Epithelial cell of esophagus (primary cell): Measurements from ENCODE around the gene MS4A10.

Experiments used
- DNase-seq: peaks from one replicate; pipeline ENCODE4 v3.0.0; 2010; ENCODE audit warnings: low read depth
- H3K4me3 ChIP-seq: 2 replicates; pipeline ENCODE4 v1.5.1; 2011; ENCODE audit warnings: mild to moderate bottlenecking, low read length, control low read depth
- CTCF ChIP-seq: IDR thresholded peaks from 2 replicates; pipeline ENCODE4 v1.5.1; 2011; ENCODE audit warnings: low read depth, mild to moderate bottlenecking, low read length, control low read depth, inconsistent platforms; ENCODE audit not compliant: insufficient read depth; ENCODE audit errors: missing control alignments

The MS4A10 gene

GRCh38 chr11:60842668-60843600 lies 57.8 kb downstream of the MS4A10 start:
- H3K4me3 ChIP-seq, result peak overlapping the region; percentile 64
- peak; percentile 69 for DNase-seq
- TF ChIP-seq CTCF, result no peak

GRCh38 chr11:60844045-60844869 lies 59.1 kb downstream of the MS4A10 start:
- no peak for TF ChIP-seq CTCF
- H3K4me3 ChIP-seq, result peak overlapping the region; percentile 64
- DNase-seq, result peak; percentile 45

- peak; percentile 10 for DNase-seq
- no peak for TF ChIP-seq CTCF
- no peak overlapping the region for H3K4me3 ChIP-seq
These were observed 59.7 kb downstream of the MS4A10 start for GRCh38 chr11:60844870-60845221.

DNA sequence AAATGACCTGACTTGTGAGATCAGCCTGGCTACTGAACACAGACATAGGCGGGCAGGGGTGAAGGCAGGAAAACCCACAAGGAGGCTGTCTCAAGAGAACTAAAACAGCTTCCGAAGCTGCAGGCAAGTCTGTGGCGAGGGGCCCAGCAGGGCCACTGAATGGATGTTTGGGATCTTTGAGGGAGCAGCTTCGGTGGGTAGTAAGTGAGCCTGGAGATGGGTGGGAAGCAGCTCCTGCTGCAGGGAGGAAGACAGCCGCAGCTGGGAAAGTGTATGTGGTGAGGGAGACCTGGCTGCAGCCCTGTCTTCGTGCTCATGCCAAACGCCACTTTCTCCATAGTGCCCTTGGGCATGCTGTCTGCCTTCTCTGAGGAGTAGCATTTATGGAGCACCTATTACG lies 60.2 kb downstream of the MS4A10 start:
- TF ChIP-seq CTCF, result no peak
- DNase-seq, result no peak
- no peak overlapping the region for H3K4me3 ChIP-seq

DNA sequence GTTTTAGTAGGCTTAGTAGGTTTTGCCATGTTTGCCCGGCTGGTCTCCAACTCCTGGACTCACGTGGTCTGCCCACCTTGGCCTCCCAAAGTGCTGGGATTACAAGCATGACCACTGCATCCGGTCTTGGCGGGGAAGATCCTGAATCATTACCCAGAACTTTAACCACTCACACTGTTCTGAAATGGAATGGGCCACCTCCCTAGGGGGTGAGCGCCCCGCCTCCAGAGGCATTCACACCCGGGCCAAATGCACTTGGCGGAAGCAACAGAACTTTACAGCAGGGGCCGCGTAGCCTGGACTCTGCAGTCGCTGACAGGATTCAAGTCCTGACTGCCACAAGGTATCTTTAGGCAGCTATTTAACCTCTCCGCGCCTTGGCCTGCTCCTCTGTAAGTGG lies 62.1 kb downstream of the MS4A10 start:
- H3K4me3 ChIP-seq, result no peak overlapping the region
- no peak for TF ChIP-seq CTCF
- no peak for DNase-seq

DNA sequence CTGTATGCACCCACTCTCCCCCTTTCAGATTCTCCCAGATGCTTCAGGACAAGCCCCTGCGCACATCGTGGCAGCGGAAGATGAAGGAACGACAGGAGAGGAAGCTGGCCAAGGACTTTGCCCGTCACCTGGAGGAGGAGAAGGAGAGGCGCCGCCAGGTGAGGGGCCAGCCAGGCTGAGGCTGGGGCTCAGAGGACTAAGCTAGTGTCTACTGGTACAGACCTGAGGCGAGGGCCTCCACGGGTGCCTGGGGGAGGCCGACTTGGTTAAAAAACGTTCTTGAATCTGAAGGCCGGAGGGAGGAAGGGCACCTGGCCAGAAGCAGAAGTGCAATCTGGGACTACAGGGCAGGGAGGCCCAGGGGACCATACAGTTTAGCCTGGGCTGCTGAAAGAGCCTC lies 62.8 kb downstream of the MS4A10 start:
- no peak for TF ChIP-seq CTCF
- DNase-seq, result no peak
- no peak overlapping the region for H3K4me3 ChIP-seq
